ENCODE data around the gene DDX17. TPM values are rescaled to one million over a fixed set of nuclear protein-coding genes. Genes with fewer than 3 reads are reported as not detected.

Gene DDX17
- total and polyA plus RNA-seq, 9 of the 15 experiments (the other 6 are each of a cell fraction or from before 2014, with no cell fraction given), result 17.6 to 421 (median 189) TPM

DNA sequence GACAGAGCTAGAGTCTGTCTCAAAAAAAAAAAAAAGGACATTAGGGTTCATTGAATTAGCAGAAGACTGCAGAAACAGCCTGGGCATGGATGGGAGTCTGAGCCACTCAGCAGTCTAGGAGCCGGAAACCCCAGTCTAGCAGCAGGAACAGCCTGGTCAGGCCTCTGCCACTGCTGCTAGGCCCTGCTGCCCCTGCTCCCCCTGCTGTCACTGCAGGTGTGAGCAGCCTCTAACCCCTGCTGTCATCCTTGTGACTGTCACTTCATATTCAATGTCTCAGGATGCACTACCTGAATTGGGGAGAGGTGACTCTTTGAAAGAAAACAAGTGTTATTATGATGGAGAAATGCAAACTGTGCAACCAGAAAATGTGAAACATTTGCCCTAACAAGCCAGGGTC lies 7.0 kb upstream of the DDX17 start (continued):
- no peak for TF ChIP-seq REST (IDR thresholded peaks at IDR 0.05; ENCODE audit: borderline replicate concordance)
- TF ChIP-seq REST (CRISPR knock-in tag; IDR thresholded peaks at IDR 0.05; ENCODE audit: low read depth), result no peak
- TF ChIP-seq, protein P1, sequence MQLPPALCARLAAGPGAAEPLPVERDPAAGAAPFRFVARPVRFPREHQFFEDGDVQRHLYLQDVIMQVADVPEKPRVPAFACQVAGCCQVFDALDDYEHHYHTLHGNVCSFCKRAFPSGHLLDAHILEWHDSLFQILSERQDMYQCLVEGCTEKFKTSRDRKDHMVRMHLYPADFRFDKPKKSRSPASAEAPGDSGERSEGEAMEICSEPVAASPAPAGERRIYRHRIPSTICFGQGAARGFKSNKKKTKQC (CRISPR knock-in tag; IDR thresholded peaks at IDR 0.05), result no peak
- no peak for TF ChIP-seq USF2 (CRISPR knock-in tag; IDR thresholded peaks at IDR 0.05)
- no peak for TF ChIP-seq LCOR (CRISPR knock-in tag; IDR thresholded peaks at IDR 0.05)
- TF ChIP-seq RAD21 (CRISPR knock-in tag; conservative IDR thresholded peaks at IDR 0.05 in 1 of 2, IDR thresholded peaks at IDR 0.05 in 1 of 2), result peak in 1 of 2 experiments; percentile 38; a peak in 2 of 4 replicates
- TF ChIP-seq KLF6 (CRISPR knock-in tag; IDR thresholded peaks at IDR 0.05; ENCODE audit: borderline replicate concordance), result no peak
- no peak for TF ChIP-seq TBL1XR1 (IDR thresholded peaks at IDR 0.05; ENCODE audit: low read length in 2 of 2)
- no peak for TF ChIP-seq ZBTB8A (IDR thresholded peaks at IDR 0.05; ENCODE audit: partially characterized antibody)
- no peak for TF ChIP-seq CBX5 (IDR thresholded peaks at IDR 0.05; ENCODE audit: borderline replicate concordance, low read depth)
- peak; percentile 76 for TF ChIP-seq ZFX (CRISPR knock-in tag; IDR thresholded peaks at IDR 0.05)
- TF ChIP-seq MCM7 (IDR thresholded peaks at IDR 0.05), result no peak
- no peak for TF ChIP-seq MEF2D (tag; conservative IDR thresholded peaks at IDR 0.05; ENCODE audit: low read depth)
- no peak for TF ChIP-seq PML (IDR thresholded peaks at IDR 0.05; ENCODE audit: low read length)
- TF ChIP-seq ADNP (tag; IDR thresholded peaks at IDR 0.05), result 0 out of 2 replicates have a peak, but pooled peaks have one; percentile 15
- TF ChIP-seq HMGN3 (IDR thresholded peaks at IDR 0.05; ENCODE audit: borderline replicate concordance, extremely low read depth, insufficient read length, low read depth, low read length), result no peak
- TF ChIP-seq, protein P2, sequence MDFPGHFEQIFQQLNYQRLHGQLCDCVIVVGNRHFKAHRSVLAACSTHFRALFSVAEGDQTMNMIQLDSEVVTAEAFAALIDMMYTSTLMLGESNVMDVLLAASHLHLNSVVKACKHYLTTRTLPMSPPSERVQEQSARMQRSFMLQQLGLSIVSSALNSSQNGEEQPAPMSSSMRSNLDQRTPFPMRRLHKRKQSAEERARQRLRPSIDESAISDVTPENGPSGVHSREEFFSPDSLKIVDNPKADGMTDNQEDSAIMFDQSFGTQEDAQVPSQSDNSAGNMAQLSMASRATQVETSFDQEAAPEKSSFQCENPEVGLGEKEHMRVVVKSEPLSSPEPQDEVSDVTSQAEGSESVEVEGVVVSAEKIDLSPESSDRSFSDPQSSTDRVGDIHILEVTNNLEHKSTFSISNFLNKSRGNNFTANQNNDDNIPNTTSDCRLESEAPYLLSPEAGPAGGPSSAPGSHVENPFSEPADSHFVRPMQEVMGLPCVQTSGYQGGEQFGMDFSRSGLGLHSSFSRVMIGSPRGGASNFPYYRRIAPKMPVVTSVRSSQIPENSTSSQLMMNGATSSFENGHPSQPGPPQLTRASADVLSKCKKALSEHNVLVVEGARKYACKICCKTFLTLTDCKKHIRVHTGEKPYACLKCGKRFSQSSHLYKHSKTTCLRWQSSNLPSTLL (IDR thresholded peaks at IDR 0.05), result no peak
- TF ChIP-seq RBM14 (IDR thresholded peaks at IDR 0.05; ENCODE audit: borderline replicate concordance, insufficient read depth, low read depth, low read length), result no peak
